Measurements from ENCODE around the gene SPDEF. TPM values are rescaled to one million over a fixed set of nuclear protein-coding genes. Genes with fewer than 3 reads are reported as not detected.
A peak's percentile ranks its signal among the peaks of the same experiment; 100 is the strongest.

The SPDEF gene
- total and polyA plus RNA-seq, 7 experiments from 2014 or later: 0.39 to 0.40 TPM; not detected in 5

DNA sequence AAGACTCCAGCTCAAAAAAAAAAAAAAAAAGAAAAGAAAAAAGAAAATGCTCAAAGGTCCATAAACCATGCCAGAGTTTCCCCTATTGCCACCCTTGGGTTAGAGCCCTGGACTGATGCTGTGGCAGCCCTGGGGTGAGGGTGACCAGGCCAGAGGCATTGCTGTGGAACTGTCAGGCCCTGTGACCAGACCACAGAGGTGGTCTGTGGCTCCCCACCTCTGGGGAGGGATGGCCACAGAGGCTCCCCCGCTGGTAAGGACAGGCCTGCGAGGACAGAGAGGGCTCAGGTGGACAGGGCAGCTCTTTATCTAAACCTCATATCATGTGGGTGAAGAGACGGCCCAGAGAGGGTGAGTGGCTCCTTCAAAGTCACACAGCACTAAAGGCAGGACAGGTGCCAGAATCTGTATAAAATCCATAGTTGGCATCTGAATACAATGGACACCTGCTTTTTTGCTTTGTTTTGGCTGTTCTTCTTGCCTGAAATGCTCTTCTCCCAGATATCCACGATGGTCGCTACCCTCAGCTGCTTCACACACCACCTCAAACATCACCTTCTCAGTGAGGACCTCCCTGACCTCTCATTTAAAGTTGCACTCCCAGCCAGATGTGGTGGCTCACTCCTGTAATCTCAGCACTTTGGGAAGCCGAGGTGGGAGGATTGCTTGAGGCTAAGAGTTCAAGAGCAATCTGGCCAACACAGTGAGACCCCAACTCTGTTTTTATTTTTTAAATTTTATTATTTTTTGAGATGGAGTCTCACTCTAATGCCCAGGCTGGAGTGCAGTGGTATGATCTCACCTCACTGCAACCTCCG lies 22.5 kb upstream of the SPDEF start:
- intact Hi-C loops (cut with micrococcal nuclease): no loop called here
- no peaks in the 10 kb centered on the region for H3K27me3 Mint-ChIP-seq
- no peak overlapping the region for H3K4me3 Mint-ChIP-seq
- no peak overlapping the region for H3K27ac Mint-ChIP-seq
- no peaks in the 10 kb centered on the region for H3K36me3 ChIP-seq (ENCODE audit: control insufficient read depth in 2 of 3, insufficient read depth in 3 of 3, low read length in 3 of 3)
- ATAC-seq: no peak
- H3K9me3 Mint-ChIP-seq: no peaks in the 10 kb centered on the region
- ChIA-PET POLR2A (no interaction called here), CTCF (no interaction called here)
- H3K27me3 ChIP-seq (ENCODE audit: control insufficient read depth in 2 of 2, insufficient read depth in 2 of 2, low read length in 2 of 2): no peaks in the 10 kb centered on the region
- H3K9me3 ChIP-seq (ENCODE audit: control insufficient read depth in 2 of 3, low read length in 3 of 3): no peaks in the 10 kb centered on the region
- H3K4me1 ChIP-seq (ENCODE audit: control insufficient read depth in 2 of 2, insufficient read depth in 2 of 2, low read length in 2 of 2): no peaks in the 10 kb centered on the region
- H3K4me1 Mint-ChIP-seq: peaks cover 0 to 5% (median 4%) of the 10 kb centered on the region in 7 donors
- H3K36me3 Mint-ChIP-seq: no peaks in the 10 kb centered on the region
- DNase-seq: no peak
- H3K27ac ChIP-seq (ENCODE audit: low read depth, low read length): no peak overlapping the region
- no peak overlapping the region for H3K4me3 ChIP-seq (ENCODE audit: low read length)

- no peaks in the 10 kb centered on the region for H3K9me3 ChIP-seq (ENCODE audit: control insufficient read depth in 2 of 3, low read length in 3 of 3)
- H3K4me3 ChIP-seq (ENCODE audit: low read length): no peak overlapping the region
- intact Hi-C loops (cut with micrococcal nuclease): no loop called here
- ATAC-seq: no peak
- Mint-ChIP-seq H3K27me3 (no peaks in the 10 kb centered on the region), H3K36me3 (no peaks in the 10 kb centered on the region), H3K27ac (peak overlapping the region in 2 of 9 donors; percentile 49 to 56), H3K4me3 (no peak overlapping the region), H3K4me1 (peaks cover 0 to 5% (median 4%) of the 10 kb centered on the region in 7 donors), H3K9me3 (no peaks in the 10 kb centered on the region)
- H3K4me1 ChIP-seq (ENCODE audit: control insufficient read depth in 2 of 2, insufficient read depth in 2 of 2, low read length in 2 of 2): no peaks in the 10 kb centered on the region
- ChIA-PET CTCF (no interaction called here), POLR2A (no interaction called here)
- H3K36me3 ChIP-seq (ENCODE audit: control insufficient read depth in 2 of 3, insufficient read depth in 3 of 3, low read length in 3 of 3): no peaks in the 10 kb centered on the region
- H3K27me3 ChIP-seq (ENCODE audit: control insufficient read depth in 2 of 2, insufficient read depth in 2 of 2, low read length in 2 of 2): no peaks in the 10 kb centered on the region
- no peak for DNase-seq
- no peak overlapping the region for H3K27ac ChIP-seq (ENCODE audit: low read depth, low read length)
Measured at GRCh38 chr6:34576286-34576955, 20.3 kb upstream of the SPDEF start.

DNA sequence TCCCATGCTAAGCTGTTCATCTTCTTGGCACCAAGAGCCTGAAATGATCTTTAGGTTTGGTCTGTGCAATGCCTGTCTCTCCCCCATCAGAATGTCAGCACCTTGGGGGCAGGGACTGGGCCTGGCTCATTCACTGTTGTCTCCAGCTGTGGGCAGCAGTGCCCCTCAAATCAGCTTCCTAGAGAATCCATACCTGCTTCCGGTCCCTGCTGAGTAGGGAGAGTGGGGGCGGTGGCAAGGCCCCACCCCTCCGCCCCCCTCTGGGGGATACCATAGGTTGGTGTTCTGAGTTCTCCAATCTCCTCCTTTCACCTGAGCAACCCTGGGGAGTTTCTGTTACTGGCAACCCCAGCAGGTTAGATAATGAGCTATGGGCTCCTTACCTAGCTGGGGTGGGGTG lies 19.2 kb upstream of the SPDEF start:
- H3K9me3 ChIP-seq (ENCODE audit: control insufficient read depth in 2 of 3, low read length in 3 of 3): no peaks in the 10 kb centered on the region
- ATAC-seq: no peak
- Mint-ChIP-seq H3K4me3 (no peak overlapping the region), H3K9me3 (no peaks in the 10 kb centered on the region), H3K27me3 (no peaks in the 10 kb centered on the region), H3K36me3 (no peaks in the 10 kb centered on the region), H3K27ac (no peak overlapping the region), H3K4me1 (peaks cover 0 to 5% (median 4%) of the 10 kb centered on the region in 7 donors)
- no peaks in the 10 kb centered on the region for H3K4me1 ChIP-seq (ENCODE audit: control insufficient read depth in 2 of 2, insufficient read depth in 2 of 2, low read length in 2 of 2)
- ChIA-PET CTCF (no interaction called here), POLR2A (no interaction called here)
- H3K4me3 ChIP-seq (ENCODE audit: low read length): no peak overlapping the region
- no peak for DNase-seq
- intact Hi-C loops (cut with micrococcal nuclease): no loop called here
- H3K27ac ChIP-seq (ENCODE audit: low read depth, low read length): no peak overlapping the region
- H3K27me3 ChIP-seq (ENCODE audit: control insufficient read depth in 2 of 2, insufficient read depth in 2 of 2, low read length in 2 of 2): no peaks in the 10 kb centered on the region
- no peaks in the 10 kb centered on the region for H3K36me3 ChIP-seq (ENCODE audit: control insufficient read depth in 2 of 3, insufficient read depth in 3 of 3, low read length in 3 of 3)

DNA sequence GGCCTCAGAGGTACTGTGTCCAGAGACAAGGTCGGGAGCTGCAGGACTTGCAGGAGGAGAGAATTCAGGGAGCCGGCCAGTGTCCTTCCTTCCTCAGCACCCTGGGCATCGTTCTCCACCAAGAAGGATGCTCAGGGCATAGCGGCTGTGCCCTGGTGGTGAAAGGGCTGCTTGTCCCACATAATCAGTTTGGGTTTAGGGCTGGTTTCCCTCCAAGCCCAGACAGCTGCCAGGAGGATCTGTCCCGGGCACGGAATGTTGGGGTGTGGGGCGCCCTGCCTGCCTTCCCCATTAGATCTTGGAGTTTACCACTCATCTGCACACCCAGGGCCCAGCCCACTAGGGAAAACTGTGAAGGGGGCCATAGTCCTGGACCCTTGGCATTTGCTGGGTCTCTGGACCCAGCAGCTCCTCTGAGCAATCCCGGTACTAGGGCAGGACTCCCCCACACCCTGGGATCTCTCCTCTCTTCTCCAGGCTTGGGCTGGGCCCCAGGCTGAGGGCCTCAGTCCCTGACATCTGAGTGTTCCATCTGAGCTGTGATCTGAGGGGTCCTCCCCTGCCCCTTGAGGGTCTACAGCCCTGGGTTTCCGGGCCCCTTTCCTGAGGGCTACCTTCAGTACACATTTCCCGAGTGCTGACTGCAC lies 18.6 kb upstream of the SPDEF start:
- no peaks in the 10 kb centered on the region for H3K9me3 Mint-ChIP-seq
- DNase-seq (no peak), ATAC-seq (no peak)
- no peaks in the 10 kb centered on the region for H3K27me3 ChIP-seq (ENCODE audit: control insufficient read depth in 2 of 2, insufficient read depth in 2 of 2, low read length in 2 of 2)
- no peaks in the 10 kb centered on the region for H3K27me3 Mint-ChIP-seq
- H3K4me1 Mint-ChIP-seq: peaks cover 0 to 5% (median 4%) of the 10 kb centered on the region in 7 donors
- no peak overlapping the region for H3K27ac ChIP-seq (ENCODE audit: low read depth, low read length)
- H3K27ac Mint-ChIP-seq: no peak overlapping the region
- no peak overlapping the region for H3K4me3 ChIP-seq (ENCODE audit: low read length)
- no peak overlapping the region for H3K4me3 Mint-ChIP-seq
- H3K4me1 ChIP-seq (ENCODE audit: control insufficient read depth in 2 of 2, insufficient read depth in 2 of 2, low read length in 2 of 2): no peaks in the 10 kb centered on the region
- H3K9me3 ChIP-seq (ENCODE audit: control insufficient read depth in 2 of 3, low read length in 3 of 3): no peaks in the 10 kb centered on the region
- no peaks in the 10 kb centered on the region for H3K36me3 ChIP-seq (ENCODE audit: control insufficient read depth in 2 of 3, insufficient read depth in 3 of 3, low read length in 3 of 3)
- CTCF ChIA-PET: no interaction called here
- intact Hi-C loops (cut with micrococcal nuclease): no loop called here
- POLR2A ChIA-PET: no interaction called here
- H3K36me3 Mint-ChIP-seq: no peaks in the 10 kb centered on the region

DNA sequence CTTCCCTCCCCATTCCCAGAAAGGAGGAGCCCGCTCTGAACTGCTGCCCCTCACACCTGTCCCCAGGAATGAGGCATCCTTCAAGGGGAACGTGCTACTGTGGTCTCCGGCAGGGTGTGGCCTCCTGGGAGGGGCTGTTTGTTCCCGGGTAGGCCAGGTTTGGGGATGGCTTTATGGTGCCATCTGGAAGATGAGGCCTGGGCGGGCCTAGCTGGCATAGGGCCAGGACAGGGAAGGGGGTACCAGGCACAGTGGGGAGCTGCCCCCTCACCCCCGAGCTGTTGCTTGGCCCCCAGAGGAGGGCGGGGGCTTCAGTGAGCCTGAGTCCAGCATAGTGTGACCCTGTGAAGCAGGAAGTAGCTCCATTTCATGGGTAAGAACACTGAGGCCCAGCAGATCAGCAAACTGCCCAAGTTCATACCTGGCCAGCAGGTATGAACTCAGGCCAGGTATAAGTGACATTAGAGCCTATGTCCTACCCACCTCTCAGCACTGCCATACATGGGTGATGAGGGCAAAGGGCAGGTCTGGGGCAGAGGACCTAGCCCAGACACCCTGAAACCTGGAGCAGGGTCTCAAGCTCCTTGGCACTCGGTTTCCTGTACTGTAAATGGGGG lies 17.5 kb upstream of the SPDEF start:
- no peaks in the 10 kb centered on the region for H3K27me3 Mint-ChIP-seq
- ChIA-PET POLR2A (no interaction called here), CTCF (interaction anchor here (0.6 kb wide), 1 partner anchor 186 kb away, joined by 4 read pairs; no protein-coding TSS in a partner anchor)
- peaks cover 0 to 5% (median 4%) of the 10 kb centered on the region in 7 donors for H3K4me1 Mint-ChIP-seq
- H3K4me3 ChIP-seq (ENCODE audit: low read length): no peak overlapping the region
- intact Hi-C loops (cut with micrococcal nuclease): no loop called here
- no peak overlapping the region for H3K27ac ChIP-seq (ENCODE audit: low read depth, low read length)
- no peak overlapping the region for H3K4me3 Mint-ChIP-seq
- DNase-seq (no peak), ATAC-seq (no peak)
- H3K27me3 ChIP-seq (ENCODE audit: control insufficient read depth in 2 of 2, insufficient read depth in 2 of 2, low read length in 2 of 2): no peaks in the 10 kb centered on the region
- no peaks in the 10 kb centered on the region for H3K36me3 Mint-ChIP-seq
- H3K27ac Mint-ChIP-seq: no peak overlapping the region
- H3K9me3 Mint-ChIP-seq: no peaks in the 10 kb centered on the region
- no peaks in the 10 kb centered on the region for H3K9me3 ChIP-seq (ENCODE audit: control insufficient read depth in 2 of 3, low read length in 3 of 3)
- H3K4me1 ChIP-seq (ENCODE audit: control insufficient read depth in 2 of 2, insufficient read depth in 2 of 2, low read length in 2 of 2): no peaks in the 10 kb centered on the region
- no peaks in the 10 kb centered on the region for H3K36me3 ChIP-seq (ENCODE audit: control insufficient read depth in 2 of 3, insufficient read depth in 3 of 3, low read length in 3 of 3)

- Histone ChIP-seq H3K27me3 (ENCODE audit: control insufficient read depth in 2 of 2, insufficient read depth in 2 of 2, low read length in 2 of 2) (no peaks in the 10 kb centered on the region), H3K4me1 (ENCODE audit: control insufficient read depth in 2 of 2, insufficient read depth in 2 of 2, low read length in 2 of 2) (no peaks in the 10 kb centered on the region), H3K27ac (ENCODE audit: low read depth, low read length) (no peak overlapping the region), H3K9me3 (ENCODE audit: control insufficient read depth in 2 of 3, low read length in 3 of 3) (no peaks in the 10 kb centered on the region), H3K36me3 (ENCODE audit: control insufficient read depth in 2 of 3, insufficient read depth in 3 of 3, low read length in 3 of 3) (no peaks in the 10 kb centered on the region), H3K4me3 (ENCODE audit: low read length) (no peak overlapping the region)
- H3K36me3 Mint-ChIP-seq: no peaks in the 10 kb centered on the region
- ChIA-PET POLR2A (no interaction called here), CTCF (no interaction called here)
- H3K27ac Mint-ChIP-seq: no peak overlapping the region
- intact Hi-C loops (cut with micrococcal nuclease): no loop called here
- no peak for ATAC-seq
- no peaks in the 10 kb centered on the region for H3K9me3 Mint-ChIP-seq
- H3K27me3 Mint-ChIP-seq: peaks cover 0 to 5% (median 0%) of the 10 kb centered on the region in 5 donors
- no peak overlapping the region for H3K4me3 Mint-ChIP-seq
- peaks cover 0 to 5% (median 4%) of the 10 kb centered on the region in 7 donors for H3K4me1 Mint-ChIP-seq
- DNase-seq: no peak
Measured at GRCh38 chr6:34572585-34572984, 16.5 kb upstream of the SPDEF start.

All from naive thymus-derived CD4-positive, alpha-beta T cell (primary cell).